Trophoblast cell (in vitro differentiated cells and primary cell): ENCODE results near the gene SGMS1.

ENCODE experiments used
- DNase-seq, 2 donors: peaks; one replicate each; pipeline ENCODE4 v3.0.0-alpha.2; 2016
- H2AFZ ChIP-seq: 2 replicates; pipeline ENCODE4 v1.6.1; 2013; ENCODE audit warnings: low read length, moderate library complexity, mild to moderate bottlenecking; ENCODE audit not compliant: insufficient read depth, poor library complexity
- H2AK5ac ChIP-seq: 2 replicates; pipeline ENCODE4 v1.6.1; 2013; ENCODE audit warnings: mild to moderate bottlenecking, low read length
- H2BK120ac ChIP-seq: 2 replicates; pipeline ENCODE4 v1.6.1; 2013; ENCODE audit warnings: low read length, mild to moderate bottlenecking, moderate library complexity; ENCODE audit not compliant: insufficient read depth, poor library complexity
- H2BK12ac ChIP-seq: 2 replicates; pipeline ENCODE4 v1.6.1; 2013; ENCODE audit warnings: mild to moderate bottlenecking, low read length, moderate library complexity
- H2BK5ac ChIP-seq: 2 replicates; pipeline ENCODE4 v1.6.1; 2013; ENCODE audit warnings: low read length, low read depth, moderate library complexity, mild to moderate bottlenecking; ENCODE audit not compliant: poor library complexity
- H3K14ac ChIP-seq: 2 replicates; pipeline ENCODE4 v1.6.1; 2013; ENCODE audit warnings: mild to moderate bottlenecking, low read length
- H3K18ac ChIP-seq: 2 replicates; pipeline ENCODE4 v1.6.1; 2013; ENCODE audit warnings: mild to moderate bottlenecking, low read length
- H3K23ac ChIP-seq: 2 replicates; pipeline ENCODE4 v1.6.1; 2013; ENCODE audit warnings: low read length
- H3K27ac ChIP-seq: 2 replicates; pipeline ENCODE4 v1.5.1; 2013; ENCODE audit warnings: low read depth, mild to moderate bottlenecking, inconsistent platforms, low read length, moderate library complexity
- H3K27me3 ChIP-seq: 2 replicates; pipeline ENCODE4 v1.6.1; 2013; ENCODE audit warnings: inconsistent platforms, mild to moderate bottlenecking, low read length, moderate library complexity; ENCODE audit not compliant: insufficient read depth
- H3K36me3 ChIP-seq, 2 experiments: 1 replicate in 1 of 2; 2 replicates in 1 of 2; pipeline ENCODE4 v1.6.1; 2013; ENCODE audit warnings: low read length in 2 of 2, mild to moderate bottlenecking in 2 of 2, moderate library complexity in 1 of 2; ENCODE audit not compliant: insufficient read depth in 2 of 2, control insufficient read depth in 1 of 2
- H3K4ac ChIP-seq: 2 replicates; pipeline ENCODE4 v1.6.1; 2013; ENCODE audit warnings: low read depth, mild to moderate bottlenecking, low read length, moderate library complexity
- H3K4me1 ChIP-seq, 2 experiments: 1 replicate in 1 of 2; 2 replicates in 1 of 2; pipeline ENCODE4 v1.6.1; 2013; ENCODE audit warnings: low read length in 2 of 2, mild to moderate bottlenecking in 2 of 2, moderate library complexity in 1 of 2; ENCODE audit not compliant: insufficient read depth in 2 of 2, control insufficient read depth in 1 of 2
- H3K4me2 ChIP-seq: 2 replicates; pipeline ENCODE4 v1.6.1; 2013; ENCODE audit warnings: inconsistent platforms, mild to moderate bottlenecking, low read length, moderate library complexity
- H3K4me3 ChIP-seq: 2 replicates; pipeline ENCODE4 v1.5.1; 2013; ENCODE audit warnings: mild to moderate bottlenecking, low read depth, low read length, inconsistent platforms
- H3K79me1 ChIP-seq: one replicate; pipeline ENCODE4 v1.6.1; 2013; ENCODE audit warnings: low read length
- H3K79me2 ChIP-seq: 2 replicates; pipeline ENCODE4 v1.6.1; 2013; ENCODE audit warnings: low read length, mild to moderate bottlenecking; ENCODE audit not compliant: control insufficient read depth, insufficient read depth, poor library complexity
- H3K9ac ChIP-seq: 2 replicates; pipeline ENCODE4 v1.6.1; 2013; ENCODE audit warnings: mild to moderate bottlenecking, low read length
- H3K9me3 ChIP-seq: 2 replicates; pipeline ENCODE4 v1.6.1; 2013; ENCODE audit warnings: low read depth, mild to moderate bottlenecking, control low read depth, inconsistent platforms, low read length; ENCODE audit not compliant: insufficient read depth
- H4K12ac ChIP-seq: 2 replicates; pipeline ENCODE4 v1.6.1; 2013; ENCODE audit warnings: low read depth, mild to moderate bottlenecking, low read length, moderate library complexity
- H4K8ac ChIP-seq: 2 replicates; pipeline ENCODE4 v1.6.1; 2013; ENCODE audit warnings: low read depth, mild to moderate bottlenecking, low read length, moderate library complexity
- H4K91ac ChIP-seq: one replicate; pipeline ENCODE4 v1.6.1; 2013; ENCODE audit warnings: low read depth, mild to moderate bottlenecking, low read length, moderate library complexity
- WGBS: extraction: QIAGEN DNeasy Blood & Tissue Kit; methylation state at CpG from one replicate; pipeline ENCODE4 v1.1.7; 2013; ENCODE audit warnings: missing lambda C conversion rate; ENCODE audit not compliant: insufficient read length, insufficient coverage; ENCODE audit errors: extremely low coverage; 5-methylcytosine and 5-hydroxymethylcytosine counted together

The SGMS1 gene

DNA sequence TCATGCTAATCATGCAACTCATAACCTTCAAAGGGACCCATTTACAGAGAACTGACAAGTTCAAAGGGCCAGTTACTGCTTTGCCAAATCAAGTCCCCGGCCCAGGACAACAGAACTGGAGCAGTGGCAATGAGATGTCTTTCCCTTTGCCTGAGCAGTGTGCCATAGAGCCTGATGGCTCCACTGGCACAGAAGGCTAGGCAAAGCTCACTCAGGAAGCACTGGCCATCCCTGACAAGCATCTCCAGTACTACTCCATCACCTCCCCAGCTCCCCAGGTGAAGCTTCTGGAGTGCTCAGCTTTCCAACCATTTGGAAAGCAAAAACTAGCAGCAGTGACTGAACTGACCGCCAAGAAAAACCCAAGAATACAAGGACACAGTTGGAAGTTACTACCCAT lies 108.3 kb downstream of the SGMS1 start:
- no peak overlapping the region for H2BK5ac ChIP-seq
- H3K4ac ChIP-seq: no peak overlapping the region
- no peaks in the 10 kb centered on the region for H3K9me3 ChIP-seq
- no peak overlapping the region for H2AK5ac ChIP-seq
- WGBS: no CpG with 5 or more reads among the region's 2 CpGs
- no peak overlapping the region for H3K18ac ChIP-seq
- no peaks in the 10 kb centered on the region for H3K79me1 ChIP-seq
- no peak overlapping the region for H2BK120ac ChIP-seq
- no peak overlapping the region for H3K23ac ChIP-seq
- no peak overlapping the region for H4K91ac ChIP-seq
- no peak overlapping the region for H4K8ac ChIP-seq
- no peak overlapping the region for H3K4me3 ChIP-seq
- H2BK12ac ChIP-seq: no peak overlapping the region
- no peak overlapping the region for H3K4me2 ChIP-seq
- H4K12ac ChIP-seq: no peak overlapping the region
- H3K9ac ChIP-seq: no peak overlapping the region
- DNase-seq: no peak
- H3K14ac ChIP-seq: no peak overlapping the region
- H3K36me3 ChIP-seq: no peaks in the 10 kb centered on the region
- H3K27me3 ChIP-seq: no peaks in the 10 kb centered on the region
- peaks cover 0 to 3% of the 10 kb centered on the region in 2 experiments for H3K4me1 ChIP-seq
- no peak overlapping the region for H3K27ac ChIP-seq
- H3K79me2 ChIP-seq: no peaks in the 10 kb centered on the region
- no peak overlapping the region for H2AFZ ChIP-seq

GRCh38 chr10:50514995-50515394 lies 108.8 kb downstream of the SGMS1 start:
- WGBS: no CpG with 5 or more reads among the region's 2 CpGs
- peaks cover 0 to 3% of the 10 kb centered on the region in 2 experiments for H3K4me1 ChIP-seq
- H3K79me2 ChIP-seq: no peaks in the 10 kb centered on the region
- H3K36me3 ChIP-seq: no peaks in the 10 kb centered on the region
- no peak overlapping the region for H2BK5ac ChIP-seq
- H3K9me3 ChIP-seq: no peaks in the 10 kb centered on the region
- DNase-seq: no peak
- no peak overlapping the region for H4K91ac ChIP-seq
- H4K12ac ChIP-seq: no peak overlapping the region
- no peak overlapping the region for H3K27ac ChIP-seq
- H3K27me3 ChIP-seq: no peaks in the 10 kb centered on the region
- no peaks in the 10 kb centered on the region for H3K79me1 ChIP-seq
- H3K4me2 ChIP-seq: no peak overlapping the region
- H3K18ac ChIP-seq: no peak overlapping the region
- H3K4ac ChIP-seq: no peak overlapping the region
- no peak overlapping the region for H2AK5ac ChIP-seq
- H2AFZ ChIP-seq: no peak overlapping the region
- H4K8ac ChIP-seq: no peak overlapping the region
- H2BK120ac ChIP-seq: no peak overlapping the region
- H3K4me3 ChIP-seq: no peak overlapping the region
- H3K23ac ChIP-seq: no peak overlapping the region
- no peak overlapping the region for H3K14ac ChIP-seq
- H3K9ac ChIP-seq: no peak overlapping the region
- H2BK12ac ChIP-seq: no peak overlapping the region

GRCh38 chr10:50513956-50514355 lies 109.8 kb downstream of the SGMS1 start:
- Histone ChIP-seq H2AK5ac (no peak overlapping the region), H3K14ac (no peak overlapping the region), H2BK120ac (no peak overlapping the region), H4K91ac (no peak overlapping the region), H3K79me2 (no peaks in the 10 kb centered on the region), H4K12ac (no peak overlapping the region), H3K79me1 (no peaks in the 10 kb centered on the region), H2BK5ac (no peak overlapping the region), H3K27me3 (no peaks in the 10 kb centered on the region), H3K27ac (no peak overlapping the region), H3K4me1 (no peaks in the 10 kb centered on the region), H3K4me3 (no peak overlapping the region), H2AFZ (no peak overlapping the region), H3K36me3 (no peaks in the 10 kb centered on the region), H3K4ac (no peak overlapping the region), H3K9ac (no peak overlapping the region), H3K23ac (no peak overlapping the region), H3K9me3 (no peaks in the 10 kb centered on the region), H4K8ac (no peak overlapping the region), H2BK12ac (no peak overlapping the region), H3K18ac (no peak overlapping the region), H3K4me2 (no peak overlapping the region)
- no CpG with 5 or more reads among the region's 5 CpGs for WGBS
- DNase-seq: peak in 1 of 2 donors; percentile 67

GRCh38 chr10:50512743-50513416 lies 110.9 kb downstream of the SGMS1 start:
- Histone ChIP-seq H4K8ac (no peak overlapping the region), H3K23ac (no peak overlapping the region), H3K36me3 (no peaks in the 10 kb centered on the region), H3K14ac (no peak overlapping the region), H2AFZ (no peak overlapping the region), H4K91ac (no peak overlapping the region), H3K4ac (no peak overlapping the region), H4K12ac (no peak overlapping the region), H3K79me1 (no peaks in the 10 kb centered on the region), H3K27me3 (no peaks in the 10 kb centered on the region), H3K18ac (no peak overlapping the region), H3K4me2 (no peak overlapping the region), H2BK120ac (no peak overlapping the region), H3K4me3 (no peak overlapping the region), H2BK12ac (no peak overlapping the region), H3K27ac (no peak overlapping the region), H3K4me1 (no peaks in the 10 kb centered on the region), H3K9me3 (no peaks in the 10 kb centered on the region), H2AK5ac (no peak overlapping the region), H3K9ac (no peak overlapping the region), H3K79me2 (no peaks in the 10 kb centered on the region), H2BK5ac (no peak overlapping the region)
- DNase-seq: no peak
- WGBS: no CpG with 5 or more reads among the region's 3 CpGs
